Right atrium auricular region (tissue), 2 donors: Measurements from ENCODE around the gene OGFOD2. TPM values are rescaled to one million over a fixed set of nuclear protein-coding genes. Genes with fewer than 3 reads are reported as not detected.

Experiments used
- DNase-seq: peaks from one replicate; pipeline ENCODE4 v3.0.0-alpha.2; 2019; ENCODE audit warnings: low spot score
- H3K27ac ChIP-seq, 2 donors: fragments of 200-600 bp; sonication (generic); 1 replicate in 1 of 2; 2 replicates in 1 of 2; pipeline ENCODE4 v1.5.1; 2016 to 2019
- H3K27me3 ChIP-seq, 2 donors: fragments of 200-600 bp; sonication (generic); one replicate each; pipeline versions ENCODE4 v1.5.1 to v1.6.0; 2017 to 2019
- H3K36me3 ChIP-seq: fragments of 200-600 bp; sonication (generic); one replicate; pipeline ENCODE4 v1.5.1; 2016
- H3K4me1 ChIP-seq, 2 donors: fragments of 200-600 bp; sonication (generic); one replicate each; pipeline versions ENCODE4 v1.5.1 to v1.6.0; 2017 to 2019
- H3K4me3 ChIP-seq, 2 donors: fragments of 200-600 bp; sonication (generic); 1 replicate in 1 of 2; 2 replicates in 1 of 2; pipeline ENCODE4 v1.5.1; 2017 to 2019; ENCODE audit warnings: mild to moderate bottlenecking in 1 of 2, moderate library complexity in 1 of 2
- H3K9me3 ChIP-seq, 2 donors: fragments of 200-600 bp; sonication (generic); one replicate each; pipeline ENCODE4 v1.5.1; 2019
- total RNA-seq, 2 donors: library from RNA; depleted of rRNA; stranded (reverse); fragments of >200 nt; gene quantifications; one replicate each; pipeline ENCODE4 v1.1.0, GENCODE V29; 2016
- TF ChIP-seq, protein P1 (sequence below), 2 donors: fragments of 200-600 bp; sonication (generic); IDR thresholded peaks; one replicate each; pipeline ENCODE4 v1.5.1; 2019; ENCODE audit warnings: antibody characterized with exemption in 2 of 2

The OGFOD2 gene
- total RNA-seq, 2 donors from 2014 or later = 4.9 to 6.8 TPM

DNA sequence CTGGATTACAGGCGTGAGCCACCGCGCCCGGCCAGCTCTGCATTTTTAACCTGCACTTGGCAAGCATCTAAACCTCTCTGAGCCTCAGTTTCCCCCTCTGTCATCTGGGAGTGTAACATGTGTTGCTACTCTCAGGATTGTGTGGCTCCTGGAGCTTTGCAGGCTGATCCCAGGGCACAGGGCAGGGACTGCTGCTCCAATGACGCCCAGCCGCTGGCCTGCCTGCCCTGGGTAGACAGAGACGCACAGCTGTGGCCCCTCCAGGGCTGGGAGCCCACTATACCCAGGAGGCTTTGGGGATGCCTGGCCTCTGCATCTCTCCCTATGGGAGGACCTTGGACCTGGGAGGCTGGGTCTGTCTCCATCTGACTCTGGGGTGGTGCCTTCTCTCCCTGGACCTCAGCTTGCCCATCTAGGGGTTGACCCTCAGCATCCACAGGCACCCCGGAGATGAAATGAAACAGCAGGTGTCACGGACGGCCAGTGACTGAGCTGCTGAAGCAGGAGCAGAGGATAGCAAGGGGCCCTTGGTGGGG lies 19.2 kb downstream of the OGFOD2 start:
- Histone ChIP-seq H3K27me3 (no peaks in the 10 kb centered on the region), H3K36me3 (peaks cover 9% of the 10 kb centered on the region)

DNA sequence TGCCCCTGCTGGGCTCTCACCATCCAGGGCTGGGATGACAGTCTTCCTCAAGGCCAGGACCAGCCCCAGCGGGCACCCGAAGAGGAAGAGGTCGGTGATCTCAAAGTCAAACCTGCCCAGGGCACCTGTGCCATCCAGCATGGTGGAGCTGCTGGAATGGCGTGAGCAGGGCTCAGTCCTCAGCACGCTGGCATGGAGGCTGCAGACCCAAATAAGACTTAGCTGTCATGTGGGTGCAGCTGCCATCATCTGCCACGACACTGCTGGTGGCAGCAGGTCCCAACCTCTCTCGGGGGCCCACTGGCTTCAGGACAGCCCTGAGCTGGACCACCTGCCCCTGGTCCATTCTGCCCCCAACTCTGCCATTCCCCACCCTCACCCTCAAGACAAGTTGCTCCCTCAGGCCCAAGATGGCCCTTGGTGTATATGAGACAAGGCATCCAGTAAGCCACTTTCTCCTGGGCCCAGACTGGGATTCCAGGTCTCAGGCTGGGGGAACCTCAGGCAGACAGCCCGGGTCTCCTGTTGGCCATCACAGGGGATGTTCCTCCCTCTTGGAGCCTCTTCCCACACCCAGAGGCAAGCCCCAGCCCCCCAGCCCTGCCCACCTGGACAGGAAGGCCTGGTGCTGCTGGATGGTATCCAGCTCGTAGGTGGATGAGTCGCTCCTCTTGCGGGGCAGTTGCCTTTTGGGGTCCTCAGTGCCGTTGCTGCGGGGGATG lies 19.9 kb downstream of the OGFOD2 start:
- H3K4me3 ChIP-seq = no peak overlapping the region
- TF ChIP-seq, protein P1, sequence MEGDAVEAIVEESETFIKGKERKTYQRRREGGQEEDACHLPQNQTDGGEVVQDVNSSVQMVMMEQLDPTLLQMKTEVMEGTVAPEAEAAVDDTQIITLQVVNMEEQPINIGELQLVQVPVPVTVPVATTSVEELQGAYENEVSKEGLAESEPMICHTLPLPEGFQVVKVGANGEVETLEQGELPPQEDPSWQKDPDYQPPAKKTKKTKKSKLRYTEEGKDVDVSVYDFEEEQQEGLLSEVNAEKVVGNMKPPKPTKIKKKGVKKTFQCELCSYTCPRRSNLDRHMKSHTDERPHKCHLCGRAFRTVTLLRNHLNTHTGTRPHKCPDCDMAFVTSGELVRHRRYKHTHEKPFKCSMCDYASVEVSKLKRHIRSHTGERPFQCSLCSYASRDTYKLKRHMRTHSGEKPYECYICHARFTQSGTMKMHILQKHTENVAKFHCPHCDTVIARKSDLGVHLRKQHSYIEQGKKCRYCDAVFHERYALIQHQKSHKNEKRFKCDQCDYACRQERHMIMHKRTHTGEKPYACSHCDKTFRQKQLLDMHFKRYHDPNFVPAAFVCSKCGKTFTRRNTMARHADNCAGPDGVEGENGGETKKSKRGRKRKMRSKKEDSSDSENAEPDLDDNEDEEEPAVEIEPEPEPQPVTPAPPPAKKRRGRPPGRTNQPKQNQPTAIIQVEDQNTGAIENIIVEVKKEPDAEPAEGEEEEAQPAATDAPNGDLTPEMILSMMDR (IDR thresholded peaks at IDR 0.05) = no peak
- peaks cover 15% of the 10 kb centered on the region for H3K36me3 ChIP-seq
- H3K27ac ChIP-seq = no peak overlapping the region
- H3K27me3 ChIP-seq = no peaks in the 10 kb centered on the region
- peaks cover 0 to 18% of the 10 kb centered on the region in 2 donors for H3K4me1 ChIP-seq
- no peak for DNase-seq
- no peaks in the 10 kb centered on the region for H3K9me3 ChIP-seq

More for the DNA sequence above, 19.2 kb downstream of the OGFOD2 start:
- Histone ChIP-seq H3K4me1 (peaks cover 0 to 18% of the 10 kb centered on the region in 2 donors), H3K9me3 (no peaks in the 10 kb centered on the region), H3K27ac (no peak overlapping the region), H3K4me3 (no peak overlapping the region)
- TF ChIP-seq, protein P1 (IDR thresholded peaks at IDR 0.05) = no peak
- no peak for DNase-seq

DNA sequence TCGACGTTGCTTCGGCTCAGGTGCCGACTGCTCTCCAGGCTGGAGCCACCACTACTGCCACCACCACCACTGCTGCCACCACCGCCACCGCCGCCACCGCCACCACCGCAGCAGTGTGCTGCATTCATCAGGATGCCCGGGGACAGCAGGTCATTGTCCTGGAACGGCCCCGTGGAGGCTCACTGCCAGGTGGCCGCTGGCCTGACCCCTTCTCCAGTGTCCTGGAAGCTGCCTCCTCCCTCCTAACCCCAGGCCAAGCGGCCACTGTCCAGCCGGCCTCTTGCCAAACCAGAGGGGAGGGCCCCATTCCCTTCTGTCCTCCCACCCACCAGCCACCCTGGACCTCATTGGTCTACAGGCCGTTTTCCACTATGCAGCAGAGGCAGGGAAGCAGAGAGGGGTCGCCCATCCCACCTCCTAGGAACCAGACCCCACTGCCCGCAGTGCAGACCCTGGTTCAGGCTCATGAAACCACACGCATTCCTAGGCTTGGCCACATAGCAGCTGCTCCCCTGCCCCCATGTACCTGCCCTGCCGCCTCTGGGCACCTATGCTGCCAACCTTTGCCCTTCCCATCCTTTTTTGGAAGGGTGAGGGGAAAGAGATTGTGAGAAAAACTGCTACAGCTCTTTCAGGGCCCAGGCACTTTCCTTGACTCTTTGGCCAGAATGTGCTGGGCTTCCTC lies 20.6 kb downstream of the OGFOD2 start:
- H3K9me3 ChIP-seq = no peaks in the 10 kb centered on the region
- no peak overlapping the region for H3K4me3 ChIP-seq
- TF ChIP-seq, protein P1 (IDR thresholded peaks at IDR 0.05) = no peak
- no peak overlapping the region for H3K27ac ChIP-seq
- DNase-seq = no peak
- peaks cover 0 to 18% of the 10 kb centered on the region in 2 donors for H3K4me1 ChIP-seq
- no peaks in the 10 kb centered on the region for H3K27me3 ChIP-seq
- H3K36me3 ChIP-seq = peaks cover 16% of the 10 kb centered on the region

GRCh38 chr12:122996188-122996601 lies 21.2 kb downstream of the OGFOD2 start:
- Histone ChIP-seq H3K27me3 (no peaks in the 10 kb centered on the region), H3K4me1 (peaks cover 0 to 18% of the 10 kb centered on the region in 2 donors), H3K36me3 (peaks cover 20% of the 10 kb centered on the region), H3K9me3 (no peaks in the 10 kb centered on the region), H3K27ac (no peak overlapping the region), H3K4me3 (no peak overlapping the region)
- DNase-seq = no peak
- TF ChIP-seq, protein P1 (IDR thresholded peaks at IDR 0.05) = no peak

DNA sequence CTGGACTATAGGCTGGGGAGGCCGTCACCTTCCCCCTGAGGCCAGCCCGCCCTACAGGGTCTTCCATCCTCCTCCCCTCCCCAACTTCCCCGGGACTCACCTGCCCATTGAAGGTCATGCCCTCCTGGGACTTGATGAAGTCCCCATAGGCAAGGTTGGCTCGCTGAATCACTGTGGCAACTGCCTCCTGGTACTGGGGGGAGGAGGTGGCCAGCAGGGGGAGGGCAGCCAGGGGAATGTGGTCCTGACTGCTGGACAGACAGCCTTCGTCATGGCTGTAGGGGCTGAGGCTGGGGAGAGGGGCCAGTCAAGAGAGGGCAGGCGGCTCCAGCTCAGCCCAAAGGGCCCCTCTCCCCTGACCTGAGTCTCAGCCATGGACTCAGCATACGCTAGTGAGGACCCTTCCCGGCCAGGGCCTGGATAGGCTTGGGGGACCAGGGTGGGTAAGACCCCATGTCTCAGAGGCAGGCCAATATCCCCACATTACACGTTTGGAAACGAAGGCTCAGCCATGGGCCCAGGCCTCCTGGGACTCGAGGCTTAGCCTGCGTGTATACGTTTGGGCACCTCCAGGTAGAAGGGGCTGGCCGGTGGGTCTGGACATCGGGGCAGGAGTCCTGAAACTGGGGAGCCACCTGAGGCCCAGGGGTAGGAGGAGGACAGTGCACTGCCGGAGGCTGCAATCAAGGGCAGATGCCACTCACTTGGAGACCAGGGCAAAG lies 21.7 kb downstream of the OGFOD2 start:
- DNase-seq = no peak
- H3K36me3 ChIP-seq = peaks cover 25% of the 10 kb centered on the region
- H3K4me3 ChIP-seq = no peak overlapping the region
- no peaks in the 10 kb centered on the region for H3K9me3 ChIP-seq
- no peaks in the 10 kb centered on the region for H3K27me3 ChIP-seq
- TF ChIP-seq, protein P1 (IDR thresholded peaks at IDR 0.05) = no peak
- H3K4me1 ChIP-seq = peaks cover 0 to 18% of the 10 kb centered on the region in 2 donors
- no peak overlapping the region for H3K27ac ChIP-seq
